HG03108 (cell line): ENCODE measurements around the gene ZDHHC19.
"Not testable (repeated sequence)": the region's sequence is repeated elsewhere in the genome, so short reads cannot be mapped to it uniquely, and the experiment has no call there.

Experiments used
- ATAC-seq: cut with Tn5 transposase; IDR thresholded peaks from one replicate; pipeline ENCODE4 v1.9.1; 2021; ENCODE audit warnings: moderate library complexity; ENCODE audit not compliant: unreplicated experiment

The ZDHHC19 gene

DNA sequence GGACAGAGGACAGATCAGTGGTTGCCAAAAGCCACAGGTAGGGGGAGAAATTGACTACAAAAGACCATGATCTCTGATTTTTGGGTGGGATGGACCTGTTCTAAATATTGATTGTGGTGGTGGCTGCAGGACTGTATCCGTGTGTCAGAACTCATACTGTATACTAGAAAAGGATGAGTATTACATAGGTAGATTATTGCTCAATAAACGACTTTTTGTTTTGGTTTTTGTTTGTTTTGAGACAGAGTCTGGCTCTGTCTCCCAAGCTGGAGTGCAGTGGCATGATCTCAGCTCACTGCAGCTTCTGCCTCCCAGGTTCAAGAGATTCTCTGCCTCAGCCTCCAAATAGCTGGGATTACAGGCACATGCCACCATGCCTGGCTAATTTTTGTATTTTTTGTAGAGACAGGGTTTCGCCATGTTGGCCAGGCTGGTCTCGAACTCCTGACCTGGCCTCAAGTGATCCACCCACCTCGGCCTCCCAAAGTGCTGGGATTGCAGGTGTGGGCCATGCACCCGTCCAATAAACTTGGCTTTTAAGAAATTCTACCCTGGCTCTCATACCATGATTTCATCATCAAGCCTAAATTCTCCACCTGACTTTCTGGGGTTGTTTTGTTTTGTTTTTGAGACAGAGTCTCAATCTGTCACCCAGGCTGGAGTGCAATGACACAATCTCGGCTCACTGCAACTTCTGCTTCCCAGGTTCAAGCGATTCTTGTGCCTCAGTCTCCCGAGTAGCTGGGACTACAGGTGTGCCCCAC is 5.6 kb downstream of the ZDHHC19 start:
- ATAC-seq = not testable (repeated sequence)

DNA sequence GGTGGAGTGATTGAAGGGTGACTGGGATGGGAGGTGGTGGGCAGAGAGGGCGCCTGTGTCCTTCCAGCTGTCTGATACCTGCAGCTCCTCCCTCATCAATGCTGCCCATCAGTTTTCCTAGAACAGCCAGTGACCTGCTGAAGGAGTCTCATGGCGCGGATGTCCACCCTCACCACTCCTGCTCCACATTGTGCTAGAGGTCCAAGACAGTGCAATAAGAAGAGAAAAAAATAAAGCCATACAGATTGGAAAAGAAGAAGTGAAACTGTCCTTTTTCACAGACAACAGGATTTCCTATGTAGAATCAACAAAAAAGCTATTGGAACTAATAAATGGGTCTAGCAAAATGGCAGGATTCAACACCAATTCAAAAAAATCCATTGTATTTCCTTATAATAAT is 7.4 kb downstream of the ZDHHC19 start:
- ATAC-seq = no peak

DNA sequence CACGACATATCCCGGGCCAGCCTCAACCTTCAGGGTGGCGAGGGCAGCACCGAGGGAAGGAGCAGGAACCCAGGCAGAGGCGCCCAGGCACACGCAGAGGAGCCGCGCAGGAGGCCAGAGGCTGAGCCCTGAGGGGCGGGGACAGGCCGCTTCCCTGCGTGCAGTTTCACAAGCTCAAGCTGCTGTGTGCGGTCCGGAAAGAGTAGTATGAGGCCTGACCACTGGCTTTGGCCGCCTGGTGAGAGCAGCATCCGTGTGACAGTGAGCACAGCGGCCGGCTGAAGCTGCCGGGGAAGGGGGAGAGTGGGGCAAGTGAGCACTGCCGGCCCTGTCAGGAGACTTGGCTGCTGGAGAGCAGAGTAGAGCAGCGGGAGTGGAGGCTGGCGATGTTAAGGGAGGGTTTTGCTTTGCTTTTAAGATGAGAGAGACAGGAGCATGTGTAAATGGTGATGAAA is 8.7 kb downstream of the ZDHHC19 start:
- peak; percentile 46 for ATAC-seq

DNA sequence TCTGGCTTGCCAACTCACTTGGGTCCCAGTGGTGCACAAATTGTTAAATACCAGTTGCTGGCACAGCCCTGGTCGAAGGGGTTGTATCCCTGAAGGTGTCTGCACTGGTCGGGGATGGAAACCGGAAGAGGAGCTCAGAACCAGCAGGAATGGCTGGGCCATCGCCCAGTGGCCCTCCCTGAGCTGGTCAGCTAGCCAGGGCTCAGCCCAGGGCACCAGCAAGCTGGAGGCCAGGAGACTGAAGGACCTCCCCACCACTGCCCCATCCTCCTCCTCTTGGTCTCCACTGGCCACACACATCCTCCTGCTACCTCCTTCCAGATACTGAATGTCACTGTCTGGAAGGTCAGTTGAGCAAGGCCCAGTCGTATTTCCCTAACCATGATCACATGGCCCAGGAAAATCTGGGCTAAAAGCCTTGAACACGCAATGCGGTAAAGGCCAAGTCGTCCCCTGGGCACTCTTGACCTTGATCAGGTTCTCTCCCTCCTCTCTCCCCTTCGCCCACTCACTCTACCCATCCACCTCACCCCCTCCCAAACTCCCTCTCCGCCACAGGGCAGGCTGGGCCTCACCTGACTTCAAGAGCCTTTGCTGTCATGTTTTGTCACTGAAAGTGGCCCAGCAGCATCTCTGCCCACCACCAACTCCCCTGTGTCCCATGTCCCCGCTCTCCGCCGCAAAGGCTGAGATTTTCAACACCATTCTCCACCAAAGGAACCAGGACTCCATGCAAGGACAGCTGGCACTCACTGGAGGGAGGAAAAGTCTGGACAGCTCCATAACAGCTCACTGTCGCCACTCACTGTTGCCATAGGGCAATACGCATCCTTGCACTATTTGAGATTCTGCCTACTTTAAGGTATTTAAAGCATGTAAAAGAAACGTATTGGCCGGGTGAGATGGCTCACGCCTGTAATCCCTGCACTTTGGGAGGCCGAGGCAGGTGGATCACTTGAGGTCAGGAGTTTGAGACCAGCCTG is 12.1 kb downstream of the ZDHHC19 start:
- no peak for ATAC-seq

DNA sequence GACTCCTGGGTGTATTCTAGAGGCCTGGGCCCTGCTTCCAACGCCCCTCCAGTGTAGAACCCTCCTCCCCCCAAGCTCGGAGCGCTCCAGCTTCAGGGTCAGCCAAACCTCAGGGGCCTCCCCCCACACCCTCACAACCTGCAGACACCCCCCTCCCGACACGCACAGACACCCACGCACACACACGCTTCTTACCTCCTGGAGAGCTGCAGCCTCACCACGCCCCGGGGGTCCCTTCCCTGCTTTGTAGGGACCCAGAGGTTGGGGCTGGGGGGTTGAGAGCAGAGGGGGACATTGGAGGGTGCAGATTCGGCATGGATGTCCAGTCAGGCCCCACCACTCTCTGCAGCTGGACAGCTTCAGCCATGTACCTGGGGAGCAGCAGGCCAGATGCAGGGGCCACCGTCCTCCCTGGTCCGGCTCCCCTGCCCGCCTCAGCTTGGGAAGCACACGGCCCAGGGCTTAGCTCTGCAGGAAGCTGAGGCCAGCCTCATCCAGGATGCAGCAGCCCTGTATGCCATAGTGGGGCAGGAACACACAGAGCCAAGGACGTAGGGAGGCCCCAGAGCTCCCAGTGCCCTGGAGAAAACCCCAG is 13.0 kb downstream of the ZDHHC19 start:
- ATAC-seq = no peak

DNA sequence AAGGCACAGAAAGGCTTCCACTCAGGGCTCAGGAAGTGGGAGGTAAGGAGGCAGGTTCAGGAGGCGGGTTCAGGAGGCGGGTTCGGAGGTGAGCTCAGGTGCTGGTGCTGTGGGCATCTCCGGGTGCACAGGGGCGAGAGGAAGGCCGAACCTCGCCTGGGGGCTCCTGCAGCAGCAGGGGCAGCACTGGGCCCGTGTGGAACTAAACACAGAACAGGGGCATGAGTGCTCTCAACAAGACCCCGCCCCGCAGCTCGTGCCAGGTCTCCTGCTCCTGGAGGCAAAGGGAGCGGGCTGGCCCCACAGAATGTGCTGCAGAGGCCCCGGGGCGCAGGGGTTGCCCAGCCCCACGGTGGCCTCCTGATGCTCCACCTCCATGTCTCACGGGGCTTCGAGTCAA is 13.7 kb downstream of the ZDHHC19 start:
- ATAC-seq = no peak

DNA sequence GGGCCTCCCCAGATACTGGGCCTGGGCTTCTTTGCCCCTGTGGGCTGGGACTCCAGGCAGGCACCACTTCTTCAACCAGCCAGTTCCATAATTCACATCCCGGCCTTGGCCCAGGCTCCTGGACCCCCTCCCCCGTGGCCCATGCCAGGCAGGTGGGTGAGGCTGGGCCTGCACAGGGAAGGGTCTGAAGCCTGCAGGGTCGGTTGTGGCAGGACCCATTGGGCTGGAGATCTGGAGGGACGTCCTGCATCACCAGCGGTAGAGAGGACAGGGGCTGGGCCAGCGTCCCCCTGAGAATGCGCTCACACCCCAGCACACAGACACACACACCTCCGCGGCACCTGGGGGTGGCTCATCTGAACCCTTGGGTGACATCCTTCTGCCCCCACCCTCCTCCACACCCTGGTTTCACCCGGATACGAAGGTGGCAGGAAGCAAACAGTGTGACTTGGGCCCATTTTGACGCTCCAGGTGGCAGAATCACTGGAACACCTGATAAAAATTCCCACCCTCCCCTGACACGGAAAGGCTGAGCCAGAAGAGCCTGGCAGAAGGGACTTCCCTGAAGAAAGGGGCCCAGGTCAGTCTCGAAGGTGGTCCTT is 15.4 kb downstream of the ZDHHC19 start:
- ATAC-seq = no peak

DNA sequence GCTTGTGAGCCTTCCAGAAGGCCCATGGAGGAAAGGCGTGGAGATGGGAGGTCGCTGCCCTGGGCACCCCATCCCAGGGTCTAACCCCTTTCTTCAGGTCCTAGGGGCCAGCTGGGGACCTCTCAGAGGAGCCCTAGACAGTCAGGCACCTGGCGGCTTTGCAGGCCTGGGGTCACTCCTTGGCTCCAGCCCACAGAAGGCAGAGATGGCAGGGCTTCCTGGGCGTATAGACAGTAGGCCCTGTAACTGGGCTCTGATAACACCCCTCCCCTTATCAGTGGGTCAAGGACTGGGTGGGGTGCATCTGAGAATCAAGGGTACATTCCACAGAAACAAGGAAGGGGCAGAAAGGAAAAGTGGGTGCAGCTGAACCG is 16.7 kb downstream of the ZDHHC19 start:
- ATAC-seq = no peak

DNA sequence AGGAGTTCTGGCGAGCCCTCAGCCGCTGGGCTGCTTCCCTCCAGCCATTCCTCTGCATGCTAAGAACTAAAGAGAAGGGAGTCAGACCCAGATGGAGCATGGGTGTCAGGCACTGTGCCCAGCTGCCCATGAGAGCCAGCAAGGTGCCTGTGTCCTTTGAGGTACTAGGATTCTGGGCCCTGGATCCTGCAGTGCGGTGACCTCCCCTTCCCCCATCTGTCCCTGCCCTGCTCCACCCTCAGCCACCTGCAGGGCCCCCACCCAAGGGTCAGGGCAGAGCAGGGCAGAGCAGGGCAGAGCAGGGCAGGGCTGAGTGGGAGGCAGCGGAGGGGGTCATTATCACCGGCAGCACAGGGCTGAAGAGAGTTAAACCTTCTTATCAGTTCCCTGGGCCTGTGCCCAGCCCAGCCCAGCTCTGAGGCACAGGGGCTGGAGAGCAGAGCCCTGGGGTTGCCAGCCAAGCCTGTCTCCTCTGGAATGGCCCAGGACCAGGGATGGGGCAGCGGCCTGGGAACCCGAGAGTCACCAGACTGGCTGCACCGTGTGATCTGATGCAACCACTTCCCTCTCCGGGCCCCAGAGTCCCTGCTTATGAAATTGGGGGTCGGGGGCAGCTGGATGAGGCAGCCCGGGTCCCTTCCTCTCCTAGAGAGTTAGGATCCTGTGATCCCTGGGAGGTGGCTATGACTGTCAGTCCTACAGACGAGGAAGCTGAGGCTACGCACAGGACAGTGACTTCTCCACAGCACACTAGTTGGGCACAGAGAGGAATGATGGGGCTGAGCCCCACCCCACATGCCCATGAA is 17.3 kb downstream of the ZDHHC19 start:
- ATAC-seq = no peak

DNA sequence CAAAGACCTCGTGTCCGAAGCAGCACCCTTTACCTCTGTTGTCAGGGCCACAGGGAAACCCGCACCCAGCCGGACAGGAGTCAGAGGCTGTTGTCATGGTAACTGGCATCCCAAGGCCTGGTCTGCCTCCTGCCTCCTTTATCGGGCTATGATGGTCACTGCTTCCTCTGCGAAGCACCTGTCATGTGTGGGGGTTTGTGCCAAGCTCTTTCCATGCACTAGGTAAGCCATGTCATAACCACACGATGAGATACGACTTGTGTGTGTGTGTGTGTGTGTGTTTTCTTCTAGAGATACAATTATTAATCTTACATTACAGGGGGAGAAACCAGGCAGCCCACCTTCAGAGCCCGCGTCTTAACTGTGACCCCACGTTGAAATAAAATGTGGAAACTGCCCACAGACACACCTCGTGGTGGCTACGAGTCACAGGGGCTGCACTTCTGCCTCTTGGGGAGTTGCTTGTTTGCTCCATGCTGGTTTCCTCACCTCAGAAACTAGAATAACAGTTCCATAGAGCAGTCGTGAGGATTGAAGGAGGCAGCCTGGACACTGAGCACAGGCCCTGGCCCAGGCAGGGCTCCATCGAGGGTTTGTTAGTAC is 18.0 kb downstream of the ZDHHC19 start:
- no peak for ATAC-seq

DNA sequence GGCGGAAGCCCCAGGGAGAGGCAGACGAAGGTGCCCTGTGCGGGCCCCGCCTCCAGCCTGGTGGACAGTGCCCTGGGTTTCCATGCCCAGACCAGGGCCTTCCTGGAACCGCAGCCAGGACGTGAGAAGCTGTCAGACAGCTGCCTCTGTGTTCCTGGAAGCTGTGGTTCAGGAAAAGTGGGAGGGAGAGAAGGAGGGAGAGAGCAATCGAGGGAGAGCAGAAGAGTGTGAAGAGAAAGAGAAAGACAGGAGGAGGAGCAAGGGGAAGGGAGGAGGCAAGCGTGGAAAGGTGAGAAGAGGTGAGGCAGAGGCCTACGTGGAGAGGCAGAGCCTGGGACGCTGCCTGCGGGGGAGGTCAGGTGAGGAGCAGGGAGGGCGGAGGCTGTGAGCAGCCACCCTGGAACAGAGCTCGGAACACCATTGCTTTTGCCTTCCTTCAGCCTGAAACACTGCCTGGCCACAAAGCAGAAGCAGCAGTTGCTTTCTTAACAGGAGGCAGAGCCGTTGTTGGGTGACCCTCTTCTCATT is 18.6 kb downstream of the ZDHHC19 start:
- ATAC-seq = peak; percentile 5

DNA sequence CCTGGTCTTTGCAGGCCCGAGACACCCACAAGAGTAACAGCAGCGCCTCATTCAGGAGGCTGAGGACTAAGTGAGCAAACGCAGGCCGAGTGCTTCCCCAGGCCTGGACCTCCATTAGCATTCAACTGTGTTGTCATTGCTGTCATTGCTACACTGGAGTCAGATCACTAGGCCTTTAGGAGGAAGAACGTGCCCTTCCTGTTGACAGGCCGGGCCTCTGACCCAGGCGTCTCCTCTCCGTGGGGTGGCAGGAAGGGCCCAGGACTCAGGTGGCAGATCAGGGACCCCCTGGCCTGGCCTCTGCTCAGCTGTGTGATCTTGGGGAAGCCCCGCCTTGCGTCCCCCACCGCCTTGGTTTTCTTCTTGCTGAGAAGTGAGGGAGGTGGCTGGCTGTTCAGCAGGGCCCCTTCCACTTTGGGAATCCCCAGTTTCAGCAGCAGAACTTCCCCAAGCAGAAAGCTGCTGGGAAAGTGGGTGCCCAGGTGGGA is 19.1 kb downstream of the ZDHHC19 start:
- peak; percentile 42 for ATAC-seq

DNA sequence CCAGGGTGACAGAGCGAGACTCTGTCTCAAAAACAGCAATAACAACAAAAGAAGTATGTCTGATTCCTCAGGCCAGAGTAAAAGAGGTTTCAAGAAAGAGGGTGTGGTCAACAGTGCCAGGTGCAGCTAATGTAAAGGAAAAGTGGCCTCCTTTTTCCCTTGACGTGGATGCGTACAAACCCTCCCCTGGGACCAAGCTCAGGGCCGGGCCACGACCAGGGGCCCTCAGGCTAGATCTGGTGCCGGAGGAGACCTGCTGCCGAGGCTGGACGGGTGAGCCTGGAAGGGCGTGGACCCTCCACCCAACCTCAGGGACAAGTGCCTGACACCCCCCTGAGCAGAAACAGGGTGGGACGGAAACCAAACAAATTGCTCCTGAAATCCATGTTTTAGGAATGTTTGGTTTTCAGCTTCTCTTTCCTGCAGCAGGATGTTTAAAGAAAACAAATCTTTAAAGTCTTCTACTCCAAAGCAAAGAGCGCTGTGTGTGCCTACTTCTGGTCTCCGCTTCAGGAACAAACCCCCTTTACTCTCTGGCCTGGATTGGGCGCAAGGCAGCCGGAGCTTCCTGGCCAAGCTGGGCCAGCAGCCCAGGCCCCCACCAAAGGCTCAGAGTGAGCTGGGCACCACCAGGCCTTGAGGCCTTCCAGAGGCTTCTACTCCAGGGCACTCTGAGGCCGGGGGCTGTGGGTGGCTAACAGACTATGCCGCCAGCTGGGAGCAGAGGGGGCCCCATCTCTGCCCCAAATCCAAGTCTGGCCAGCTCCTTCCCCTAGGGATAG is 21.4 kb downstream of the ZDHHC19 start:
- no peak for ATAC-seq

DNA sequence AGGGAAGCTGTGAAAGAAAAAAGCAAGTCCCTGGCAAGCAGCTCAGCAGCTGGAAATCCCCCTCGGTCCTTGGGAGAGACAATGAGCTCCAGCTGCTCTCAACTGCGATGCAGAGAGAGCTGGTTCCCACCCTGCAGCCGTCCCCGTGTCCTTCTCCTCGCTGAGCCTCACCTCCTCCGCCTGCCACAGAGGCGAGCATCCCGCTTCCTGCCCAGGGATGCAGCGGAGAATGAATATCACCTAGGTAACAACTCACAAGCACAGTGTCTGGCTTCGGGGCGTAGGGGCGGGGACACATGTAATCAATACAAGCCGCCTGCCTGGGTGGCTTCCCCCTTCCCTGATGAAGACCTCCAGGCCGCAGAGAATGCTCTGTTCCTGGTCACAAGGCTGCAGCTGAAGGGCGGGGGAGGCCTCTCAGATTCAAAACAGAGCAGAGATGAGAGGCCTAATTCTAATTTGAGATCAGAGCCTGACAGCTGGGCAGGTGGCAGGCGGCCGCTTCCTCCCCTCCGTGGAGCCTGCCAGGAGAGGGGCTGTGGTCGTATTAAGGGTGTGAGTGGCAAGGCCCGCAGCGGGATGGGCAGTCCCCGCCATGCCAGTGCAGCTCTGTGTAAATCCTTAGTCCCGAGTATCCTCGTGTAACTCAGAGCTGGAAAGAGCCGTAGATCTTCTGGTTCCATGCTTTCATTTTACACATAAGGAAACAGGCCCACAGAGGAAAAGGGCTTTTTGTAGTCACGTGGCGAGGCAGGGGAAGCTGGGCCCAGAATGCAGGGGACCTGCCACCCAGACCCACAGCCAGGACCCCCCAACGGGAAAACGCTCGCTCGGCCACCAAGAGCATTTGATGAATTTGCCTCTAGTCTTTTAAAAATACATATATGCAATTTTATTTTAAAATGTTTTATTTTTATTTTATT is 24.3 kb downstream of the ZDHHC19 start:
- ATAC-seq = peak; percentile 49

DNA sequence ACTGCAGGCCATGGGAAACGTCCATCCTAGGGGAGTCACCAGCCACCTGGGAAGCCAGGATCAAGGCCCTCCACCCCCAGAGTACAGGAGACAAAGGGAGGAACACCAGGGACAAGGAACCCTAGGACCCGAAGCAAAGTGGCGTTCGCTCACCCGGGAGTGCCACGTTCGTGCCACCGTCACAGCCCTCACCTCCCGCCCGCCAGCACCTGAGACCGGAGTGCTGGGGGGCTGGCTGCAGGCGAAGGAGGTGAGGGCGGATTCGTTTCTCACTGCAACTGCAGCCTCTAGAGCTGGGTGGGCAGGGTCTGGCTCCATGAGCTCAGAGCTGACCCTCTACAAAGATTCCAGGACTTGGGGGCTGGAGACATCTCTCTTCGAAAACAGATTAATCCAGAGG is 26.3 kb downstream of the ZDHHC19 start:
- ATAC-seq = no peak

DNA sequence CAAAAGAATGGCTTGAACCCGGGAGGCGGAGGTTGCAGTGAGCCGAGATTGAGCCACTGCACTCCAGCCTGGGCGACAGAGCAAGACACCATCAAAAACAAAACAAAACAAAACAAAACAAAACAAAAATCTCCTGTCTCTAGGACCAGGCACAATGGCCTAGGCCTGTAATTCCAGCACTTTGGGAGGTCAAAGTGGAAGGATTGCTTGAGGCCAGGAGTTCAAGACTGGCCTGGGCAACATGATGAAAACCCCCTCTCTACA is 27.1 kb downstream of the ZDHHC19 start:
- ATAC-seq = not testable (repeated sequence)

DNA sequence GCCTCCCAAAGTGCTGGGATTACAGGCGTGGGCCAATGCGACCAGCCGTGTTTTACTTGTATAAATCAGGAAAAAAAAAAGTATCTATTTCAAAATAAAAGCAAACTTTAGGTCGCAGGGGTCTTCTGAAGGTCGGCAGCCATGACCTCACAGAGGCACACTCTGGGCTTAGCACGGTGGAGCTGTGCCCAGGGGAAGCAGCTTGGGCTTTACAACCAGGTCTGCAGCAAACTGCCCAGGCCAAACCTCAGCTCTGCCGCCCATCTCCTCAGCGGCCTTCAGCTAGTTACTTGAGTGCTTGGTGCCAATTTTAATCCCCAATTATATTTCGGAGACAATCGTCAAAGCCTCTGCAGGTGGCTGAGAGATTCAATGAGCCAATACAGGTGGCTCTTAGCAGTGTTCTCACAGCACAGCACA is 30.1 kb downstream of the ZDHHC19 start:
- no peak for ATAC-seq

DNA sequence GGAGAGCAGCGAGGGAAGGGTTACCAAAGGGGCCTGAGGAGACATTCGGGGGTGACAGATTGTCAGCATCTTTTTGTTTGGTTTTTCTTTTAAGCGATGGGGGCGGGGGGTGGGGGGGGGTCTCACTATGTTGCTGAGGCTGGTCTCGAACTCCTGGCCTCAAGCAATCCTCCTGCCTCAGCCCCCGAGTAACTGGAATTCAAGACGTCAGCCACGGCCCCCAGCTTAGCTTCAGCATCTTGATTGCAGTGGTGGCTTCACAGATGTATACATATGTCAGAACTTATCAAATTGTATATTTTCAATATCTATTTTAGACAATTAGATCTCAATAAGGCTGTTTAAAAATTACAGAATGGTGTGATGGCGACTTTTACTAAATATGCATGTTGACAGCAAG is 30.9 kb downstream of the ZDHHC19 start:
- no peak for ATAC-seq
